Testis (tissue), 3 donors: ENCODE data around the gene IL9R. TPM values are rescaled to one million over a fixed set of nuclear protein-coding genes. Genes with fewer than 3 reads are reported as not detected.

Experiments used
- DNase-seq: peaks from one replicate; pipeline ENCODE4 v3.0.0-alpha.2; 2019
- H3K27ac ChIP-seq, 2 donors: fragments of 200-600 bp; sonication (generic); one replicate each; pipeline ENCODE4 v1.5.1; 2019
- H3K27me3 ChIP-seq: fragments of 200-600 bp; sonication (generic); one replicate; pipeline ENCODE4 v1.5.1; 2019
- H3K36me3 ChIP-seq: fragments of 200-600 bp; sonication (generic); one replicate; pipeline ENCODE4 v1.5.1; 2017; ENCODE audit warnings: low read depth; ENCODE audit errors: missing control alignments
- H3K4me1 ChIP-seq: fragments of 200-600 bp; sonication (generic); one replicate; pipeline ENCODE4 v1.5.1; 2019
- H3K4me3 ChIP-seq, 2 donors: fragments of 200-600 bp; sonication (generic); one replicate each; pipeline ENCODE4 v1.5.1; 2017 to 2019
- H3K9me3 ChIP-seq: fragments of 200-600 bp; sonication (generic); one replicate; pipeline ENCODE4 v1.5.1; 2017
- CTCF ChIP-seq, 3 experiments: fragments of 450-650 bp in 2 of 3; fragments of 200-600 bp in 1 of 3; sonication (generic) in 1 of 3; IDR thresholded peaks; one replicate each; pipeline ENCODE4 v1.5.1; 2016 to 2019; ENCODE audit warnings: antibody characterized with exemption in 3 of 3, mild to moderate bottlenecking in 2 of 3, moderate library complexity in 1 of 3
- POLR2A ChIP-seq: fragments of 450-650 bp; IDR thresholded peaks from one replicate; pipeline ENCODE4 v1.6.1; 2017; ENCODE audit warnings: antibody characterized with exemption, mild to moderate bottlenecking, moderate library complexity
- WGBS, 2 donors: methylation state at CpG; one replicate each; pipeline ENCODE4 v1.1.5; 2018; 5-methylcytosine and 5-hydroxymethylcytosine counted together
- intact Hi-C: fragments of 100-400 bp; cut with DNase I; formaldehyde crosslinking; loops from one replicate; pipeline ENCODE4 v1.15.1; 2023; ENCODE audit warnings: low total_unique reads
- polyA plus RNA-seq: library from polyadenylated mRNA; stranded (reverse); fragments of 350-450 nt; fragmentation: Illumina TruSeq; extraction: RNeasy Lipid Tissue Mini Kit (QIAGEN cat#74804); gene quantifications from one replicate; pipeline ENCODE4 v1.2.3, GENCODE V29; 2014; ENCODE audit warnings: low read depth, low replicate concordance; ENCODE audit not compliant: insufficient read depth
- total RNA-seq, 2 donors: library from RNA; depleted of rRNA; stranded (reverse); fragments of >200 nt; gene quantifications; one replicate each; pipeline ENCODE4 v1.2.3, GENCODE V29; 2016

IL9R gene
- total and polyA plus RNA-seq, 3 donors from 2014 or later, result 0.24 to 0.31 TPM; not detected in 1

- Histone ChIP-seq H3K4me1 (no peaks in the 10 kb centered on the region), H3K27ac (no peak overlapping the region), H3K36me3 (no peaks in the 10 kb centered on the region), H3K9me3 (no peaks in the 10 kb centered on the region), H3K4me3 (no peak overlapping the region), H3K27me3 (no peaks in the 10 kb centered on the region)
- TF ChIP-seq CTCF (IDR thresholded peaks at IDR 0.05), result no peak
- no peak for TF ChIP-seq POLR2A
- WGBS, 2 donors, result 75 to 78% methylated on average over 9 to 12 of the region's 12 CpGs
- intact Hi-C loops, result no loop called here
- no peak for DNase-seq
Observed at GRCh38 chrX:156001001-156001666, 3.6 kb downstream of the IL9R start.

GRCh38 chrX:156001667-156002021 lies 4.1 kb downstream of the IL9R start:
- H3K4me3 ChIP-seq, result no peak overlapping the region
- no peaks in the 10 kb centered on the region for H3K4me1 ChIP-seq
- no peaks in the 10 kb centered on the region for H3K36me3 ChIP-seq
- TF ChIP-seq CTCF (IDR thresholded peaks at IDR 0.05) (no peak), POLR2A (no peak)
- DNase-seq, result no peak
- no peaks in the 10 kb centered on the region for H3K9me3 ChIP-seq
- no peaks in the 10 kb centered on the region for H3K27me3 ChIP-seq
- H3K27ac ChIP-seq, result no peak overlapping the region
- 77 to 86% methylated on average over 6 of the region's 6 CpGs for WGBS, 2 donors
- intact Hi-C loops, result no loop called here

GRCh38 chrX:156002507-156002906 lies 5.0 kb downstream of the IL9R start:
- 68% methylated on average over 3 of the region's 3 CpGs; no CpG with 5 or more reads in 1 of the 2 donors for WGBS, 2 donors
- no peak for DNase-seq

GRCh38 chrX:156003486-156004185 lies 6.1 kb downstream of the IL9R start:
- DNase-seq, result no peak
- H3K9me3 ChIP-seq, result no peaks in the 10 kb centered on the region
- H3K36me3 ChIP-seq, result no peaks in the 10 kb centered on the region
- 80 to 85% methylated on average over 9 to 14 of the region's 14 CpGs for WGBS, 2 donors
- H3K4me3 ChIP-seq, result no peak overlapping the region
- intact Hi-C loops, result no loop called here
- H3K27me3 ChIP-seq, result no peaks in the 10 kb centered on the region
- no peak overlapping the region for H3K27ac ChIP-seq
- TF ChIP-seq CTCF (IDR thresholded peaks at IDR 0.05) (no peak), POLR2A (no peak)
- H3K4me1 ChIP-seq, result no peaks in the 10 kb centered on the region

More at GRCh38 chrX:156002507-156002906, 5.0 kb downstream of the IL9R start:
- Histone ChIP-seq H3K9me3 (no peaks in the 10 kb centered on the region), H3K4me3 (no peak overlapping the region), H3K36me3 (no peaks in the 10 kb centered on the region), H3K27me3 (no peaks in the 10 kb centered on the region), H3K4me1 (no peaks in the 10 kb centered on the region), H3K27ac (no peak overlapping the region)
- intact Hi-C loops, result no loop called here
- TF ChIP-seq POLR2A (no peak), CTCF (IDR thresholded peaks at IDR 0.05) (no peak)
